GM12891 (cell line): Measurements from ENCODE around the gene SLC25A39.

ENCODE experiments used
- DNase-seq: peaks from one replicate; pipeline ENCODE4 v3.0.0; 2011; ENCODE audit warnings: low spot score; ENCODE audit not compliant: insufficient read length
- FAIRE-seq: peaks from 2 replicates; lab custom pipeline; 2011; peaks lifted over from hg19 to GRCh38; lab: Jason Lieb, UNC
- PAX5 ChIP-seq: IDR thresholded peaks from 2 replicates; pipeline ENCODE4 v1.6.1; 2011; ENCODE audit warnings: low read length, moderate library complexity, mild to moderate bottlenecking; ENCODE audit not compliant: insufficient read depth, severe bottlenecking
- POLR2A ChIP-seq: IDR thresholded peaks from 2 replicates; pipeline ENCODE4 v1.6.1; 2011; ENCODE audit warnings: low read depth, low read length, control low read depth
- POLR2AphosphoS5 ChIP-seq: IDR thresholded peaks from 2 replicates; pipeline ENCODE4 v1.6.1; 2011; ENCODE audit warnings: low read depth, low read length, control low read depth
- POU2F2 ChIP-seq: IDR thresholded peaks from 2 replicates; pipeline ENCODE4 v1.6.1; 2011; ENCODE audit warnings: low read depth, mild to moderate bottlenecking, control low read depth, low read length, moderate library complexity
- SPI1 ChIP-seq: IDR thresholded peaks from 2 replicates; pipeline ENCODE4 v1.6.1; 2011; ENCODE audit warnings: low read depth, low read length, control low read depth
- TAF1 ChIP-seq: IDR thresholded peaks from 2 replicates; pipeline ENCODE4 v1.6.1; 2011; ENCODE audit warnings: low read depth, low read length, control low read depth

The SLC25A39 gene

DNA sequence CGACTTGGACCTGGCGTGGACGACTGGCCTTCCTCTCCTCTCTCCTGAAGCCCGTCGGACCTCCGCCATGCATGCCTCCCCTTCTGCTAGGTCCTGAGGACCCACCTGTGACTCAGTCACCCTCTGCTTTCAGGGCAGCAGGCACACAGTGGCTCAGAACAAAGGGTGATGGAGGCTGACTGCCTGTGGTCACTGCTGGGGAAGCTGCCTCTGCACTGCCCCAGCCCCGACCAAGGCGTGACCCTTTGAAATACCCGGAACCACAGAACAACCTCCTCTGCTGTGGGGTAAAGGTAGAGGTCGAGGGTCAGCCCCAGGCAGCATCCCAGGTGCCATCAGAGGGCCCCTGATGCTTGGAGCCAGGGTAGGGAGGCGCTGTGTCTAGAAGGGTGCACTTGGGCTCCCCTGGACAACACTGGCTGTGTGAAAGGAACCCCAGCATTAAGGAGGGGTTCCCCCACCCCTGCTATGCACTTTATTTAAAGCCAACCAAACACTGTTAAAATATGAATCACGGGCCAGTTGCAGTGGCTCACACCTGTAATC, 44.2 kb downstream of the SLC25A39 start:
- DNase-seq (no peak), FAIRE-seq (no peak)
- no peak for TF ChIP-seq POU2F2
- TF ChIP-seq POLR2AphosphoS5 = no peak
- TF ChIP-seq TAF1 = no peak
- no peak for TF ChIP-seq POLR2A
- no peak for TF ChIP-seq PAX5
- TF ChIP-seq SPI1 = no peak

GRCh38 chr17:44279666-44280391, 44.8 kb downstream of the SLC25A39 start:
- TF ChIP-seq PAX5 (peak; percentile 72), POLR2AphosphoS5 (no peak)
- FAIRE-seq = peak; percentile 59

GRCh38 chr17:44279346-44279665, 45.3 kb downstream of the SLC25A39 start:
- no peak for DNase-seq
- no peak for TF ChIP-seq POU2F2
- TF ChIP-seq PAX5 = no peak
- no peak for TF ChIP-seq SPI1
- no peak for TF ChIP-seq POLR2A
- TF ChIP-seq POLR2AphosphoS5 = no peak
- TF ChIP-seq TAF1 = no peak
- FAIRE-seq = no peak

More at GRCh38 chr17:44279666-44280391, 44.8 kb downstream of the SLC25A39 start:
- DNase-seq = no peak

DNA sequence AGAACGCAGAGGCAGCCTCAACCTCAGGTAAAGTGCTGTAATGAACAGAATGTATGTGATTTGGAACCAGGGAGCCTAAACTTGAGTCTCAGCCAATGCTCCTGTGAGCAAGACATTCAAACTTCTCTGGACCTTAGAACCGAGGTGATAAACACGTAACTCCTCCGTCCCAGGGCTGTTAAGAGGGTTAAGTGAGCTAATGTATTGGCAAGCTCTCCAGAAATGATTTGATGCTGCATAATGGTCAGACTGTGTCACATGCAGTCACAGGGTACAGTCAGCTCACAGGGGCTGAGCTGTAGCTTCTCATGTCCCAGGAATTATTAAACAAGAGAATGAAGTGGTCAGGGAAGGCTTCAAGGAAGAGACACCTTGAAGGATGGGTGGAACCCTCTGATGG, 46.6 kb downstream of the SLC25A39 start:
- no peak for FAIRE-seq

GRCh38 chr17:44273607-44274006, 51.0 kb downstream of the SLC25A39 start:
- FAIRE-seq (no peak), DNase-seq (no peak)
- TF ChIP-seq POLR2A = no peak
- TF ChIP-seq POLR2AphosphoS5 = no peak
- TF ChIP-seq SPI1 = no peak
- TF ChIP-seq PAX5 = no peak
- TF ChIP-seq TAF1 = no peak
- no peak for TF ChIP-seq POU2F2

More for the DNA sequence above, 46.6 kb downstream of the SLC25A39 start:
- DNase-seq = no peak
- TF ChIP-seq SPI1 (no peak), PAX5 (no peak), POLR2A (no peak), TAF1 (no peak), POU2F2 (no peak), POLR2AphosphoS5 (no peak)

- no peak for DNase-seq
- FAIRE-seq = no peak
- TF ChIP-seq SPI1 (no peak), POLR2A (no peak), TAF1 (no peak), POU2F2 (no peak), PAX5 (no peak), POLR2AphosphoS5 (no peak)
Observed at GRCh38 chr17:44272954-44273353, 51.7 kb downstream of the SLC25A39 start.

DNA sequence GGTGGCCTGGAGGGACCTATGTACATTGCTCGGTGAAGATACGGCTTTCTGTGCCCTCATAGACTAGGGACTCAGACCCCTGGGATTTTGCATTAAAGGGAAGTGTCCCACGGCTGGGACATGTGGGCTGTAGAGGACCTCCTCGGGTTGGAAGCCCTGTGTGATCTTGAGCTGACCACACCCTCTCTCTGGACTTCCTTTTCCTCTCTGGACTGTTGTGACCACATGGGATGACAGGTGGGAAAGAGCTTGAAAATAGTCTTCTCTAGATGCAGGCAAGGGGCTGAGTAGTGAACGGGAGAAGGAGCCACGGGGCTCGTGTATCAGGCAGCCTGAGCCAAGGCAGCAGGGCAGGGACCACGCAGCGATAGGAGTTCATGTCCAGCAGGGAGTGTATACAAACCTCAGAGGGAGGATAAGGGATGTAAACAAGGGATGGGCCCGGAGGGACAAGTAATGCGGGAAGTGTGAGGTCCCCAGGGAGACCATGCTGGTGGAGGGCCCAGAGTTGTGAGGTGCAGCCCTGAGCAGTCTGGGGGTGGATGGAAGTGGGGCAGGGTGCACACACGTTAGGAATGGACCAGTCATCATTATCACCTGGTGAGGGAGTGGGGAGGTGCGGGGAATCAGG, 52.2 kb downstream of the SLC25A39 start:
- TF ChIP-seq POLR2A = no peak
- TF ChIP-seq TAF1 = no peak
- no peak for FAIRE-seq
- DNase-seq = no peak
